Stimulated activated CD8-positive, alpha-beta memory T cell treated with anti-CD3 and anti-CD28 coated beads, Interleukin-2, amount 100 ng/mL, for 48 hours (primary cell): Measurements from ENCODE around the gene CDHR3.

Experiments used
- DNase-seq, 2 donors: peaks; one replicate each; pipeline ENCODE4 v3.0.0-alpha.2; 2020; ENCODE audit warnings: low read depth in 2 of 2

Gene CDHR3

GRCh38 chr7:106065575-106066500 lies 102.8 kb downstream of the CDHR3 start:
- no peak for DNase-seq

GRCh38 chr7:106067678-106068077 lies 104.6 kb downstream of the CDHR3 start:
- DNase-seq, result no peak

- no peak for DNase-seq
Observed at GRCh38 chr7:106068538-106068961, 105.5 kb downstream of the CDHR3 start.

- DNase-seq, result no peak
Observed at GRCh38 chr7:106068986-106069385, 105.9 kb downstream of the CDHR3 start.

- no peak for DNase-seq
Observed at GRCh38 chr7:106069471-106070200, 106.6 kb downstream of the CDHR3 start.

- no peak for DNase-seq
Observed at GRCh38 chr7:106070201-106070551, 107.1 kb downstream of the CDHR3 start.

- no peak for DNase-seq
Observed at GRCh38 chr7:106070567-106071254, 107.6 kb downstream of the CDHR3 start.

- peak in 1 of 2 donors; percentile 9 for DNase-seq
Observed at GRCh38 chr7:106071356-106071998, 108.4 kb downstream of the CDHR3 start.

- no peak for DNase-seq
Observed at GRCh38 chr7:106071999-106072714, 109.1 kb downstream of the CDHR3 start.

GRCh38 chr7:106072715-106073091 lies 109.6 kb downstream of the CDHR3 start:
- no peak for DNase-seq

GRCh38 chr7:106073701-106074100 lies 110.6 kb downstream of the CDHR3 start:
- DNase-seq, result no peak

GRCh38 chr7:106074257-106074656 lies 111.2 kb downstream of the CDHR3 start:
- no peak for DNase-seq

GRCh38 chr7:106075937-106076336 lies 112.9 kb downstream of the CDHR3 start:
- no peak for DNase-seq

- no peak for DNase-seq
Observed at GRCh38 chr7:106076537-106076936, 113.5 kb downstream of the CDHR3 start.

GRCh38 chr7:106080300-106080987 lies 117.4 kb downstream of the CDHR3 start:
- no peak for DNase-seq

GRCh38 chr7:106082087-106082854 lies 119.2 kb downstream of the CDHR3 start:
- no peak for DNase-seq
